Neuronal stem cell (in vitro differentiated cells): Measurements from ENCODE around the gene OR10P1.

Experiments
- DNase-seq: peaks from one replicate; pipeline ENCODE4 v3.0.0-alpha.2; 2013; ENCODE audit warnings: low spot score
- H2AFZ ChIP-seq: one replicate; pipeline ENCODE4 v1.6.1; 2013; ENCODE audit warnings: mild to moderate bottlenecking, low read length, inconsistent platforms
- H2AK5ac ChIP-seq: 2 replicates; pipeline ENCODE4 v1.6.1; 2013; ENCODE audit warnings: low read depth, mild to moderate bottlenecking, inconsistent platforms, low read length, moderate library complexity, mixed read lengths
- H2BK120ac ChIP-seq: 2 replicates; pipeline ENCODE4 v1.6.1; 2013; ENCODE audit warnings: low read depth, mild to moderate bottlenecking, inconsistent platforms, low read length, moderate library complexity, mixed read lengths
- H2BK12ac ChIP-seq: one replicate; pipeline ENCODE4 v1.6.1; 2013; ENCODE audit warnings: low read length, inconsistent platforms
- H2BK15ac ChIP-seq: 2 replicates; pipeline ENCODE4 v1.6.1; 2013; ENCODE audit warnings: mild to moderate bottlenecking, low read length, inconsistent platforms, mixed read lengths
- H2BK5ac ChIP-seq: one replicate; pipeline ENCODE4 v1.6.1; 2013; ENCODE audit warnings: inconsistent platforms, mild to moderate bottlenecking, low read length, moderate library complexity
- H3K14ac ChIP-seq: one replicate; pipeline ENCODE4 v1.6.1; 2013; ENCODE audit warnings: low read length, inconsistent platforms
- H3K18ac ChIP-seq: 2 replicates; pipeline ENCODE4 v1.6.1; 2013; ENCODE audit warnings: low read length, inconsistent platforms
- H3K23ac ChIP-seq: 2 replicates; pipeline ENCODE4 v1.6.1; 2013; ENCODE audit warnings: low read depth, mild to moderate bottlenecking, mixed read lengths, low read length, inconsistent platforms; ENCODE audit not compliant: poor library complexity
- H3K27ac ChIP-seq: replicated peaks from 3 replicates; pipeline ENCODE4 v1.5.1; 2013; ENCODE audit warnings: low read length, inconsistent platforms
- H3K27me3 ChIP-seq, 3 experiments: 2 replicates each; pipeline ENCODE4 v1.6.1; 2013; ENCODE audit warnings: low read length in 3 of 3, mild to moderate bottlenecking in 2 of 3, inconsistent platforms in 1 of 3, low read depth in 1 of 3, mixed read lengths in 1 of 3, moderate library complexity in 1 of 3; ENCODE audit not compliant: control insufficient read depth in 3 of 3, insufficient read depth in 3 of 3
- H3K36me3 ChIP-seq, 2 donors: replicated peaks in 1 of 2; 2 replicates each; pipeline ENCODE4 v1.6.1; 2013; ENCODE audit warnings: low read length in 2 of 2; ENCODE audit not compliant: control insufficient read depth in 2 of 2, insufficient read depth in 2 of 2
- H3K4ac ChIP-seq: 2 replicates; pipeline ENCODE4 v1.6.1; 2013; ENCODE audit warnings: inconsistent platforms, mild to moderate bottlenecking, low read length, moderate library complexity
- H3K4me1 ChIP-seq, 2 donors: 1 replicate in 1 of 2; 2 replicates in 1 of 2; pipeline ENCODE4 v1.6.1; 2013; ENCODE audit warnings: low read length in 2 of 2, low read depth in 1 of 2; ENCODE audit not compliant: control insufficient read depth in 2 of 2, insufficient read depth in 1 of 2
- H3K4me2 ChIP-seq: one replicate; pipeline ENCODE4 v1.6.1; 2013; ENCODE audit warnings: mild to moderate bottlenecking, low read length, inconsistent platforms; ENCODE audit not compliant: insufficient read depth, poor library complexity, severe bottlenecking
- H3K4me3 ChIP-seq, 2 donors: 2 replicates each; pipeline ENCODE4 v1.5.1; 2013; ENCODE audit warnings: low read length in 2 of 2, mild to moderate bottlenecking in 2 of 2, inconsistent platforms in 1 of 2, moderate library complexity in 1 of 2
- H3K79me1 ChIP-seq: one replicate; pipeline ENCODE4 v1.6.1; 2013; ENCODE audit warnings: low read depth, mild to moderate bottlenecking, inconsistent platforms, low read length, moderate library complexity
- H3K9ac ChIP-seq: one replicate; pipeline ENCODE4 v1.6.1; 2013; ENCODE audit warnings: mild to moderate bottlenecking, low read depth, low read length, inconsistent platforms; ENCODE audit not compliant: poor library complexity
- H3K9me3 ChIP-seq, 2 donors: replicated peaks in 1 of 2; 2 replicates each; pipeline versions ENCODE3 to v1.6.1; 2013; ENCODE audit warnings: low read length in 2 of 2, mild to moderate bottlenecking in 2 of 2, inconsistent platforms in 1 of 2, low read depth in 1 of 2, mixed read lengths in 1 of 2, moderate library complexity in 1 of 2; ENCODE audit not compliant: control insufficient read depth in 2 of 2, insufficient read depth in 1 of 2
- H4K8ac ChIP-seq: one replicate; pipeline ENCODE4 v1.6.1; 2013; ENCODE audit warnings: low read depth, mild to moderate bottlenecking, inconsistent platforms, low read length, moderate library complexity
- H4K91ac ChIP-seq: one replicate; pipeline ENCODE4 v1.6.1; 2013; ENCODE audit warnings: low read length, low read depth, mild to moderate bottlenecking, inconsistent platforms; ENCODE audit not compliant: poor library complexity
- WGBS, 2 donors: extraction: QIAGEN DNeasy Blood & Tissue Kit; methylation state at CpG; one replicate each; pipeline ENCODE4 v1.1.7; 2013; ENCODE audit warnings: missing lambda C conversion rate in 2 of 2, mixed read lengths in 1 of 2; ENCODE audit not compliant: insufficient read length in 2 of 2, insufficient replicate concordance in 1 of 2; ENCODE audit errors: extremely low coverage in 2 of 2; 5-methylcytosine and 5-hydroxymethylcytosine counted together

The OR10P1 gene

DNA sequence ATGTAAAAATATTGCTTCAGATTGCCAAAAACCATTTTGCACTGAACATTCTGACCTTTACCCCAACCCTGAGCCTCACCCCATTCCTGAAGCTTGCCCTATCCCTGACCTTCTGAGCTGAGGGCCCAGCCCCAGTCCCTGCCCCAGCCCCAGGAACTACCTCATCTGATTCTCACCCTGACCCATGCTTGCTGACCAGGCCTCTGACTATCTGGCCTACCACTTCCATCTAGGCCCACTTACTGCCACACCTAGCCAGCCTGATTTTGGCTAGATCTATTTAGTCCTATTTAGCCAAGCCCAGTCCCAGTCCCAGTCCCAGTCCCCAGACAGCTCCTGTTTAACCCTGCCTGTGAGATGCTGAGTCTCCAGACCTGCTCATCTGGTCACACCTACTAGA is 33.6 kb downstream of the OR10P1 start:
- Histone ChIP-seq H3K4ac (no peak overlapping the region), H3K23ac (no peak overlapping the region), H4K91ac (no peak overlapping the region), H3K4me1 (no peaks in the 10 kb centered on the region), H3K27ac (no peak overlapping the region), H2BK120ac (no peak overlapping the region), H4K8ac (no peak overlapping the region), H3K9ac (no peak overlapping the region), H2BK5ac (no peak overlapping the region), H3K9me3 (no peaks in the 10 kb centered on the region), H3K4me3 (no peak overlapping the region), H3K14ac (no peak overlapping the region), H2AFZ (peak overlapping the region; percentile 41), H3K27me3 (peaks cover 0 to 9% (median 0%) of the 10 kb centered on the region in 3 experiments), H2BK15ac (no peak overlapping the region), H3K4me2 (no peak overlapping the region), H3K18ac (no peak overlapping the region), H3K36me3 (no peaks in the 10 kb centered on the region), H3K79me1 (no peaks in the 10 kb centered on the region), H2BK12ac (no peak overlapping the region), H2AK5ac (no peak overlapping the region)
- DNase-seq = no peak

- no peak overlapping the region for H3K4me3 ChIP-seq
- WGBS, 2 donors = no CpG with 5 or more reads among the region's 4 CpGs
- H3K9ac ChIP-seq = no peak overlapping the region
- H3K9me3 ChIP-seq = no peaks in the 10 kb centered on the region
- no peak overlapping the region for H3K18ac ChIP-seq
- no peak overlapping the region for H2BK12ac ChIP-seq
- H3K4me2 ChIP-seq = no peak overlapping the region
- H3K4me1 ChIP-seq = no peaks in the 10 kb centered on the region
- DNase-seq = no peak
- no peak overlapping the region for H3K14ac ChIP-seq
- H3K23ac ChIP-seq = no peak overlapping the region
- H3K4ac ChIP-seq = no peak overlapping the region
- no peak overlapping the region for H2BK5ac ChIP-seq
- peaks cover 0 to 11% (median 0%) of the 10 kb centered on the region in 3 experiments for H3K27me3 ChIP-seq
- H4K91ac ChIP-seq = no peak overlapping the region
- H3K27ac ChIP-seq = no peak overlapping the region
- no peak overlapping the region for H2BK15ac ChIP-seq
- H3K79me1 ChIP-seq = no peaks in the 10 kb centered on the region
- H2AK5ac ChIP-seq = no peak overlapping the region
- no peak overlapping the region for H4K8ac ChIP-seq
- no peak overlapping the region for H2AFZ ChIP-seq
- no peaks in the 10 kb centered on the region for H3K36me3 ChIP-seq
- no peak overlapping the region for H2BK120ac ChIP-seq
These were observed 35.1 kb downstream of the OR10P1 start for GRCh38 chr12:55671746-55672145.

- Histone ChIP-seq H3K79me1 (no peaks in the 10 kb centered on the region), H3K9me3 (no peaks in the 10 kb centered on the region), H3K4ac (no peak overlapping the region), H2BK15ac (no peak overlapping the region), H3K23ac (no peak overlapping the region), H4K8ac (no peak overlapping the region), H3K4me3 (no peak overlapping the region), H3K36me3 (no peaks in the 10 kb centered on the region), H2AK5ac (no peak overlapping the region), H2AFZ (no peak overlapping the region), H3K4me2 (no peak overlapping the region), H3K4me1 (no peaks in the 10 kb centered on the region), H2BK12ac (no peak overlapping the region), H3K14ac (no peak overlapping the region), H2BK120ac (no peak overlapping the region), H3K27ac (no peak overlapping the region), H3K18ac (no peak overlapping the region), H2BK5ac (no peak overlapping the region), H4K91ac (no peak overlapping the region), H3K9ac (no peak overlapping the region), H3K27me3 (peaks cover 0 to 11% (median 0%) of the 10 kb centered on the region in 3 experiments)
- DNase-seq = no peak
These were observed 36.9 kb downstream of the OR10P1 start for GRCh38 chr12:55673638-55674037.

DNA sequence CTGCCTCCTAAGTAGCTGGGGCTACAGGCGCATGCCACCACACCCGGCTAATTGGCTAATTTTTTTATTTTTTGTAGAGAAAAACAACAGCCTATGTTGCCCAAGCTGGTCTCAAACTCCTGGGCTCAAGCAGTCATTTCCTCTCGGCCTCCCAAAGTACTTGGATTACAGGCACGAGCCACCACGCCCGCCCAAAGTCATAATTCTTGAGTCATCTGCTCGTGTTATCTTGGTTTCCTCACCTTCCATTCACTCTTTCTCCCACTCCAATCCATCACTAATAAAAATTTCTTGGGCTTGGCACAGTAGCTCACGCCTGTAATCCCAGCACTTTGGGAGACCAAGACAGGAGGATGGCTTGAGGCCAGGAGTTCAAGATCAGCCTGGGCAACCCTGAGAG is 39.0 kb downstream of the OR10P1 start:
- no CpG with 5 or more reads among the region's 8 CpGs for WGBS, 2 donors
- Histone ChIP-seq H3K79me1 (no peaks in the 10 kb centered on the region), H2AK5ac (no peak overlapping the region), H2BK5ac (no peak overlapping the region), H2BK15ac (no peak overlapping the region), H4K91ac (no peak overlapping the region), H3K18ac (no peak overlapping the region), H2BK120ac (no peak overlapping the region), H3K27ac (no peak overlapping the region), H3K9me3 (no peaks in the 10 kb centered on the region), H4K8ac (no peak overlapping the region), H3K4me2 (no peak overlapping the region), H3K14ac (no peak overlapping the region), H3K4me3 (no peak overlapping the region), H3K36me3 (no peaks in the 10 kb centered on the region), H2BK12ac (no peak overlapping the region), H3K9ac (no peak overlapping the region), H3K27me3 (peaks cover 0 to 8% (median 0%) of the 10 kb centered on the region in 3 experiments), H3K4ac (no peak overlapping the region), H2AFZ (no peak overlapping the region), H3K4me1 (no peaks in the 10 kb centered on the region), H3K23ac (no peak overlapping the region)
- no peak for DNase-seq
